Measurements from ENCODE around the gene STRAP.
"Not testable (repeated sequence)": the region's sequence is repeated elsewhere in the genome, so short reads cannot be mapped to it uniquely, and the experiment has no call there.

Gene STRAP

DNA sequence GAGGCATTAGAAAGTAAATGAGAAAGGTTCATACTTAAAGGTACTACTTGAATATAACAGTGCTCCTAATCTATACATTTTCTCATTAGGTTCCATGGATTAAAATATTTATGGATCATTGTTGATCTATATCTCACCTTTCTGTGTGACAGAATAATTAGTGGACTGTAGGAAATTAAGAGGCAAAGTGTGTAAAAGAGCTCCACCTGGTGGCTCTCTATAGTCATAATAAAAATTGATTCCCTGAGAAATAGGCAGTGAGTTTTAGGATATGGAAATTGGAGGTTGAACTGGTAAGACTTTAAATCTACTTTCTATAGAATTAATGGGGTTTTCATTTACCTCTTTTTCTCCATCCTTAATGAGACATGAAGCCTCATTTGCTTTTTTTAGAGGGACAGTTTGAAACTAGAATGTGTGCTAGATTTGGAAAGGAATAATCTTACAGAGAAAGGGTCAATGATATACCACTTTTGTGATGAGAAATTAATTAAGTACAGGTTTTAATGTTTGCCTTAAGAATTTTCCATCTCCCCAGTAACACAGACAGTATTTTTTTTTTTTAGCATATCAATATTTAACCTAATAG, 17.2 kb downstream of the STRAP start:
- DNase-seq, result no peak
- Mint-ChIP-seq H3K27me3 (ENCODE audit: low read depth, poor library complexity) (no peaks in the 10 kb centered on the region), H3K36me3 (ENCODE audit: low read depth) (peaks cover 54% of the 10 kb centered on the region), H3K4me3 (no peak overlapping the region), H3K9me3 (no peaks in the 10 kb centered on the region), H3K27ac (no peak overlapping the region), H3K4me1 (no peaks in the 10 kb centered on the region)
- peak; percentile 67 for TF ChIP-seq CTCF (IDR thresholded peaks at IDR 0.05)

DNA sequence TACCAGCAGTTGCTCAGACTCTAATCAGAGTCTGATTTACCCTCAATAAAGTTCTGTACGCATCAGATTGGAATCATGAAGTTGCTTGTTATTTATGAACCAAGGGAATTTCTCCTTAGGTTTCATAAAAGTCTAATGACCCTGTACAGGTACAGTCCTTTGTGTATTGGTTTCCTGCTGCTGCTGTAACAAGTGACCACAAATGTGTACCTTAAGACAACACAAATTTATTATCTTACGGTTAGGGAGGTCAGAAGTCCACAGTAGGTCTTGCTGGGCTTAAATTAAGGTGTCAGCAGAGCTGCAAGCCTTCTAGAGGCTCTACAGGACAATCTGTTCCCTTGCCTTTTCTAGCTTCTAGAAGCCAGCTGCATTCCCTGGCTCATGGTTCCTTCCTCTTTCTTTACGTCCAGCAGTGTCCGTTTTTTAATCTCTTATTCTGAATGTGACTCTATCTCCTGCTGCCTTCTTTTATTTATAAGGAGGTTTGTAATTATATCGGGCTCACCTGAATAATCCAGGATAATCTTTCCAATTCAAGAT, 22.3 kb downstream of the STRAP start:
- H3K4me3 Mint-ChIP-seq, result no peak overlapping the region
- no peaks in the 10 kb centered on the region for H3K9me3 Mint-ChIP-seq
- no peaks in the 10 kb centered on the region for H3K27me3 Mint-ChIP-seq (ENCODE audit: low read depth, poor library complexity)
- TF ChIP-seq CTCF (IDR thresholded peaks at IDR 0.05), result no peak
- H3K4me1 Mint-ChIP-seq, result no peaks in the 10 kb centered on the region
- DNase-seq, result no peak
- H3K27ac Mint-ChIP-seq, result peak overlapping the region; percentile 16
- peaks cover 32% of the 10 kb centered on the region for H3K36me3 Mint-ChIP-seq (ENCODE audit: low read depth)

DNA sequence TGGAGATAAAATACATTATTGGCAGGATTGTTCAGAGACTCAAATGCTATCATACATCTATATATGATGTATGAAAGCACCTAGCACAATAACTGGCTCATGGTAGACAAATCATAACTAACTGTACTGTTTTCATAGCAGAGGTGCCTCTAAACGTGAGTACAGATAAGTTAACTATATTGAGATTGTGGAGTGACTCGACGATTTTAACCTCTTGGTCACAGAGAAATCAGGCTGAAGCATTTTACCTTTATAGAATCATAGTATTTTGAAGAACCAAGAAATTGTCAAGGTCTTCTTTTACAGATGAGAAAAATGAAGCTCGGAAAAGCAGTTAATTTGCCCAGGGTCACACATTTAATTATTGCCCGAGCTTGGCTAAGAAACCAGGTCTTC, 28.3 kb downstream of the STRAP start:
- DNase-seq, result no peak

GRCh38 chr12:15910864-15911721, 28.9 kb downstream of the STRAP start, which contains the start of gene DERA:
DERA (plus strand) TSS chr12:15911332; CDS start chr12:15911384, 52 bp downstream.
- TF ChIP-seq CTCF (IDR thresholded peaks at IDR 0.05), result no peak
- peak within 1 kb of the TSS; percentile 66 for H3K27ac Mint-ChIP-seq
- peak; percentile 88 for DNase-seq
- H3K27me3 Mint-ChIP-seq (ENCODE audit: low read depth, poor library complexity), result no peaks in the 10 kb centered on the region
- peak within 1 kb of the TSS; percentile 96 for H3K4me3 Mint-ChIP-seq
- no peaks in the 10 kb centered on the region for H3K36me3 Mint-ChIP-seq (ENCODE audit: low read depth)
- H3K4me1 Mint-ChIP-seq, result peaks cover 27% of the 10 kb centered on the region
- no peaks in the 10 kb centered on the region for H3K9me3 Mint-ChIP-seq

More for the DNA sequence above, 28.3 kb downstream of the STRAP start:
- peak overlapping the region; percentile 96 for H3K4me3 Mint-ChIP-seq
- no peak for TF ChIP-seq CTCF (IDR thresholded peaks at IDR 0.05)
- no peaks in the 10 kb centered on the region for H3K27me3 Mint-ChIP-seq (ENCODE audit: low read depth, poor library complexity)
- H3K9me3 Mint-ChIP-seq, result no peaks in the 10 kb centered on the region
- H3K36me3 Mint-ChIP-seq (ENCODE audit: low read depth), result no peaks in the 10 kb centered on the region
- no peak overlapping the region for H3K27ac Mint-ChIP-seq
- H3K4me1 Mint-ChIP-seq, result peaks cover 23% of the 10 kb centered on the region

- DNase-seq; H3K36me3 Mint-ChIP-seq (ENCODE audit: low read depth); H3K9me3 Mint-ChIP-seq; H3K27me3 Mint-ChIP-seq (ENCODE audit: low read depth, poor library complexity): not testable (repeated sequence)
- H3K27ac Mint-ChIP-seq, result peak overlapping the region; percentile 66
- H3K4me3 Mint-ChIP-seq, result peak overlapping the region; percentile 96
- peaks cover 29% of the 10 kb centered on the region for H3K4me1 Mint-ChIP-seq
Observed at GRCh38 chr12:15911931-15912330, 29.7 kb downstream of the STRAP start.

GRCh38 chr12:15914131-15914530, 31.9 kb downstream of the STRAP start:
- not testable (repeated sequence) for H3K36me3 Mint-ChIP-seq (ENCODE audit: low read depth); H3K9me3 Mint-ChIP-seq; H3K27me3 Mint-ChIP-seq (ENCODE audit: low read depth, poor library complexity); H3K27ac Mint-ChIP-seq; DNase-seq; H3K4me3 Mint-ChIP-seq
- peaks cover 51% of the 10 kb centered on the region for H3K4me1 Mint-ChIP-seq

Data from nephron progenitor cell (in vitro differentiated cells).